CD14-positive monocyte (primary cell): ENCODE measurements around the gene APOC1. TPM values are rescaled to one million over a fixed set of nuclear protein-coding genes. Genes with fewer than 3 reads are reported as not detected.

Source experiments
- DNase-seq, 3 donors: peaks; one replicate each; pipeline ENCODE4 v3.0.0-alpha.2; 2011 to 2022
- H2AFZ ChIP-seq: 2 replicates; pipeline ENCODE4 v1.6.0; 2012; ENCODE audit warnings: mild to moderate bottlenecking, low read depth, low read length, inconsistent platforms; ENCODE audit not compliant: insufficient read depth, poor library complexity, severe bottlenecking
- H3K27ac ChIP-seq, 2 donors: 1 replicate in 1 of 2; 2 replicates in 1 of 2; pipeline ENCODE4 v1.5.1; 2012 to 2013; ENCODE audit warnings: low read length in 2 of 2, control low read depth in 1 of 2, inconsistent platforms in 1 of 2, low read depth in 1 of 2, mild to moderate bottlenecking in 1 of 2
- H3K27me3 ChIP-seq, 2 donors: one replicate each; pipeline versions ENCODE4 v1.6.0 to v1.6.1; 2011 to 2013; ENCODE audit warnings: low read length in 2 of 2; ENCODE audit not compliant: control insufficient read depth in 2 of 2, insufficient read depth in 2 of 2
- H3K36me3 ChIP-seq, 2 donors: replicated peaks in 1 of 2; 1 replicate in 1 of 2; 2 replicates in 1 of 2; pipeline versions ENCODE4 v1.5.1 to v1.6.1; 2012 to 2013; ENCODE audit warnings: low read length in 2 of 2, control low read depth in 1 of 2, inconsistent platforms in 1 of 2, mild to moderate bottlenecking in 1 of 2; ENCODE audit not compliant: insufficient read depth in 2 of 2, control insufficient read depth in 1 of 2
- H3K4me1 ChIP-seq, 2 donors: 1 replicate in 1 of 2; 2 replicates in 1 of 2; pipeline versions ENCODE4 v1.5.1 to v1.6.1; 2012 to 2013; ENCODE audit warnings: low read length in 2 of 2, control low read depth in 1 of 2, inconsistent platforms in 1 of 2, mild to moderate bottlenecking in 1 of 2, moderate library complexity in 1 of 2; ENCODE audit not compliant: insufficient read depth in 2 of 2, control insufficient read depth in 1 of 2
- H3K4me2 ChIP-seq: replicated peaks from 2 replicates; pipeline ENCODE3; 2012; ENCODE audit warnings: low read length, moderate library complexity, mild to moderate bottlenecking; ENCODE audit not compliant: poor library complexity, severe bottlenecking; ENCODE audit errors: extremely low read depth
- H3K4me3 ChIP-seq, 3 experiments: fragments of 200-600 bp in 1 of 3; sonication (generic) in 1 of 3; replicated peaks in 1 of 3; 1 replicate in 2 of 3; 2 replicates in 1 of 3; pipeline ENCODE4 v1.5.1; 2011 to 2013; ENCODE audit warnings: low read length in 3 of 3, mild to moderate bottlenecking in 3 of 3, control low read depth in 2 of 3, low read depth in 2 of 3, inconsistent platforms in 1 of 3, moderate library complexity in 1 of 3
- H3K79me2 ChIP-seq: 2 replicates; pipeline ENCODE4 v1.6.0; 2012; ENCODE audit warnings: mild to moderate bottlenecking, control low read depth, inconsistent platforms, low read length, moderate library complexity; ENCODE audit not compliant: insufficient read depth
- H3K9ac ChIP-seq: 2 replicates; pipeline ENCODE4 v1.6.0; 2017; ENCODE audit warnings: low read length, mild to moderate bottlenecking; ENCODE audit not compliant: insufficient read depth, poor library complexity, severe bottlenecking
- H3K9me3 ChIP-seq, 2 donors: replicated peaks in 1 of 2; 1 replicate in 1 of 2; 2 replicates in 1 of 2; pipeline versions ENCODE4 v1.5.1 to v1.6.1; 2012 to 2013; ENCODE audit warnings: low read length in 2 of 2, control low read depth in 1 of 2; ENCODE audit not compliant: control insufficient read depth in 1 of 2, insufficient read depth in 1 of 2
- H4K20me1 ChIP-seq: 2 replicates; pipeline ENCODE4 v1.6.0; 2012; ENCODE audit warnings: mild to moderate bottlenecking, low read length, control low read depth, moderate library complexity; ENCODE audit not compliant: insufficient read depth
- H3K27ac Mint-ChIP-seq, 7 donors: one replicate each; pipeline ENCODE4 v1.8.0; 2020; ENCODE audit warnings: mild to moderate bottlenecking in 7 of 7, mixed read lengths in 7 of 7, moderate library complexity in 6 of 7, inconsistent platforms in 2 of 7
- H3K27me3 Mint-ChIP-seq, 3 donors: one replicate each; pipeline ENCODE4 v1.8.0; 2021 to 2022; ENCODE audit warnings: low read depth in 3 of 3, mild to moderate bottlenecking in 3 of 3, mixed read lengths in 3 of 3, moderate library complexity in 3 of 3, inconsistent platforms in 1 of 3
- H3K36me3 Mint-ChIP-seq, 2 donors: one replicate each; pipeline ENCODE4 v1.8.0; 2020; ENCODE audit warnings: mixed read lengths in 2 of 2, inconsistent platforms in 1 of 2, mild to moderate bottlenecking in 1 of 2
- H3K4me1 Mint-ChIP-seq: one replicate; pipeline ENCODE4 v1.8.0; 2020; ENCODE audit warnings: mild to moderate bottlenecking, mixed read lengths
- H3K4me3 Mint-ChIP-seq, 2 donors: one replicate each; pipeline ENCODE4 v1.8.0; 2020; ENCODE audit warnings: mild to moderate bottlenecking in 2 of 2, mixed read lengths in 2 of 2, moderate library complexity in 1 of 2
- H3K9me3 Mint-ChIP-seq, 7 donors: one replicate each; pipeline ENCODE4 v1.8.0; 2020 to 2022; ENCODE audit warnings: mixed read lengths in 7 of 7, mild to moderate bottlenecking in 6 of 7, moderate library complexity in 6 of 7, inconsistent platforms in 2 of 7
- CTCF ChIP-seq: fragments of 200-600 bp; IDR thresholded peaks from one replicate; pipeline ENCODE4 v1.8.0; 2022; ENCODE audit warnings: antibody characterized with exemption, mild to moderate bottlenecking
- WGBS: methylation state at CpG from one replicate; pipeline ENCODE4 v1.1.5; 2013; ENCODE audit warnings: missing lambda C conversion rate; ENCODE audit not compliant: insufficient coverage; 5-methylcytosine and 5-hydroxymethylcytosine counted together
- intact Hi-C, 2 donors: fragments of 100-400 bp; cut with micrococcal nuclease; formaldehyde crosslinking; loops; one replicate each; pipeline versions ENCODE4 v1.15.0 to v1.15.1; 2023
- polyA plus RNA-seq, 3 donors: library from polyadenylated mRNA; depleted of rRNA in 1 of 3; unstranded in 2 of 3; stranded (reverse) in 1 of 3; fragments of 300-500 nt in 2 of 3; fragments of >200 nt in 1 of 3; fragmentation: Illumina TruSeq in 2 of 3; gene quantifications; 1 replicate in 2 of 3; 2 replicates in 1 of 3; pipeline ENCODE4 v1.2.3, GENCODE V29; 2012 to 2021

The APOC1 gene
- polyA plus RNA-seq, 3 donors = 0.20 TPM; not detected in 2

GRCh38 chr19:44951179-44952159 lies 37.1 kb downstream of the APOC1 start:
- H3K4me2 ChIP-seq = no peak overlapping the region
- 100% methylated on average over 3 of the region's 13 CpGs for WGBS
- H3K4me1 ChIP-seq = peaks cover 21 to 22% of the 10 kb centered on the region in 2 donors
- H3K36me3 ChIP-seq = peaks cover 10 to 13% of the 10 kb centered on the region in 2 donors
- Mint-ChIP-seq H3K9me3 (no peaks in the 10 kb centered on the region), H3K4me3 (no peak overlapping the region), H3K4me1 (peaks cover 23% of the 10 kb centered on the region), H3K27ac (peak overlapping the region in 3 of 7 donors; percentile 37 to 58 (median 40)), H3K27me3 (peaks cover 0 to 2% (median 2%) of the 10 kb centered on the region in 3 donors), H3K36me3 (peaks cover 12 to 26% of the 10 kb centered on the region in 2 donors)
- DNase-seq = peak; percentile 64 to 78 (median 69)
- peaks cover 24% of the 10 kb centered on the region for H3K79me2 ChIP-seq
- H4K20me1 ChIP-seq = peaks cover 7% of the 10 kb centered on the region
- no peaks in the 10 kb centered on the region for H3K27me3 ChIP-seq
- H2AFZ ChIP-seq = peak overlapping the region; percentile 57
- intact Hi-C loops = loop anchor here (1.0 to 5.0 kb wide), 3 partner anchors 48 to 379 kb away; no protein-coding TSS in a partner anchor
- peak; percentile 89 for TF ChIP-seq CTCF
- H3K9ac ChIP-seq = no peak overlapping the region
- no peaks in the 10 kb centered on the region for H3K9me3 ChIP-seq
- no peak overlapping the region for H3K4me3 ChIP-seq
- H3K27ac ChIP-seq = peak overlapping the region in 1 of 2 donors; percentile 32

- peaks cover 35% of the 10 kb centered on the region for H3K4me1 Mint-ChIP-seq
- H3K4me3 Mint-ChIP-seq = peak overlapping the region; percentile 98 to 99
- Histone ChIP-seq H2AFZ (peak overlapping the region; percentile 96), H3K27me3 (no peaks in the 10 kb centered on the region), H3K27ac (peak overlapping the region; percentile 89 to 93), H3K36me3 (peaks cover 10 to 13% of the 10 kb centered on the region in 2 donors), H4K20me1 (peaks cover 35% of the 10 kb centered on the region), H3K4me3 (peak overlapping the region; percentile 93 to 99 (median 94)), H3K4me2 (peak overlapping the region; percentile 90), H3K9me3 (no peaks in the 10 kb centered on the region), H3K9ac (peak overlapping the region; percentile 97), H3K79me2 (peaks cover 52% of the 10 kb centered on the region), H3K4me1 (peaks cover 23 to 32% of the 10 kb centered on the region in 2 donors)
- peaks cover 0 to 2% (median 2%) of the 10 kb centered on the region in 3 donors for H3K27me3 Mint-ChIP-seq
- 50% methylated on average over 10 of the region's 13 CpGs for WGBS
- TF ChIP-seq CTCF = no peak
- intact Hi-C loops = loop anchor here in 1 of 2 donors (1.0 to 5.0 kb wide), 2 partner anchors 64 to 382 kb away; no protein-coding TSS in a partner anchor
- peak overlapping the region; percentile 96 to 100 (median 100) for H3K27ac Mint-ChIP-seq
- no peaks in the 10 kb centered on the region for H3K9me3 Mint-ChIP-seq
- H3K36me3 Mint-ChIP-seq = peaks cover 9 to 21% of the 10 kb centered on the region in 2 donors
- no peak for DNase-seq
Observed at GRCh38 chr19:44954278-44954648, 39.9 kb downstream of the APOC1 start.
